CD4-positive, alpha-beta T cell (primary cell): ENCODE results near the gene CAGE1. TPM values are rescaled to one million over a fixed set of nuclear protein-coding genes. Genes with fewer than 3 reads are reported as not detected.

Experiments used
- ATAC-seq: fragments of 200-7000 bp; cut with Tn5 transposase; one replicate; pipeline ENCODE4 v1.10.0; 2022; ENCODE audit warnings: mild to moderate bottlenecking; ENCODE audit not compliant: poor library complexity
- CTCF ChIA-PET: fragments of 350-600 bp; sonication (Branson Sonifier 250); formaldehyde crosslinking; loops from one replicate; lab custom pipeline; 2021; ENCODE audit warnings: antibody characterized with exemption, inconsistent platforms; lab: Charles Lee
- POLR2A ChIA-PET: fragments of 350-600 bp; sonication (Branson Sonifier 250); formaldehyde crosslinking; loops from one replicate; lab custom pipeline; 2021; ENCODE audit warnings: antibody characterized with exemption, inconsistent platforms; lab: Charles Lee
- DNase-seq, 14 experiments: peaks; one replicate each; pipeline ENCODE4 v3.0.0-alpha.2; 2013 to 2020; ENCODE audit warnings: mixed read lengths in 2 of 14
- H3K27ac ChIP-seq, 2 donors: one replicate each; pipeline versions ENCODE4 v1.5.1 to v1.7.0; 2013; ENCODE audit warnings: low read length in 2 of 2, low read depth in 1 of 2, mild to moderate bottlenecking in 1 of 2
- H3K27me3 ChIP-seq, 2 experiments: 1 replicate in 1 of 2; 2 replicates in 1 of 2; pipeline versions ENCODE4 v1.6.1 to v1.7.0; 2013; ENCODE audit warnings: low read length in 2 of 2, control low read depth in 1 of 2, mild to moderate bottlenecking in 1 of 2, moderate library complexity in 1 of 2; ENCODE audit not compliant: insufficient read depth in 2 of 2, control insufficient read depth in 1 of 2
- H3K36me3 ChIP-seq: one replicate; pipeline ENCODE4 v1.6.1; 2013; ENCODE audit warnings: low read length, control low read depth; ENCODE audit not compliant: insufficient read depth
- H3K4me1 ChIP-seq: one replicate; pipeline ENCODE4 v1.6.1; 2013; ENCODE audit warnings: low read length, control low read depth; ENCODE audit not compliant: insufficient read depth
- H3K4me3 ChIP-seq: one replicate; pipeline ENCODE4 v1.5.1; 2013; ENCODE audit warnings: mild to moderate bottlenecking, low read length, moderate library complexity
- H3K9me3 ChIP-seq, 2 experiments: 1 replicate in 1 of 2; 2 replicates in 1 of 2; pipeline versions ENCODE4 v1.6.1 to v1.7.0; 2013; ENCODE audit warnings: low read length in 2 of 2, mild to moderate bottlenecking in 2 of 2, control low read depth in 1 of 2, moderate library complexity in 1 of 2; ENCODE audit not compliant: control insufficient read depth in 1 of 2, insufficient read depth in 1 of 2
- H3K27ac Mint-ChIP-seq: one replicate; pipeline ENCODE4 v1.8.0; 2020; ENCODE audit warnings: mixed read lengths
- H3K27me3 Mint-ChIP-seq: one replicate; pipeline ENCODE4 v1.8.0; 2021; ENCODE audit warnings: mixed read lengths
- H3K36me3 Mint-ChIP-seq: one replicate; pipeline ENCODE4 v1.8.0; 2021; ENCODE audit warnings: low read depth, mixed read lengths
- H3K4me1 Mint-ChIP-seq: one replicate; pipeline ENCODE4 v1.8.0; 2021; ENCODE audit warnings: low read depth, mixed read lengths
- H3K4me3 Mint-ChIP-seq: one replicate; pipeline ENCODE4 v1.8.0; 2020; ENCODE audit warnings: mild to moderate bottlenecking, mixed read lengths
- H3K9me3 Mint-ChIP-seq: one replicate; pipeline ENCODE4 v1.8.0; 2020; ENCODE audit warnings: mixed read lengths
- intact Hi-C, 2 experiments: fragments of 100-400 bp; cut with DNase I in 1 of 2; cut with micrococcal nuclease in 1 of 2; formaldehyde crosslinking; loops; one replicate each; pipeline versions ENCODE4 v1.15.1 to v1.9.0; 2023 to 2025; cut with DNase I, micrococcal nuclease
- total RNA-seq, 174 experiments: library from RNA in 2 of 174; stranded (reverse) in 2 of 174; gene quantifications; one replicate each; pipeline ENCODE4 v1.2.3 and lab custom pipeline; 2021 to 2026
- TF ChIP-seq, protein P1 (sequence below): fragments of 200-600 bp; IDR thresholded peaks from one replicate; pipeline ENCODE4 v1.8.0; 2022; ENCODE audit warnings: antibody characterized with exemption, mild to moderate bottlenecking

The CAGE1 gene
- total RNA-seq, 2 experiments from 2014 or later: 0.38 to 0.39 TPM

- no peak for DNase-seq
- intact Hi-C loops: no loop called here
- Mint-ChIP-seq H3K4me3 (no peak overlapping the region), H3K27me3 (no peaks in the 10 kb centered on the region), H3K9me3 (no peaks in the 10 kb centered on the region), H3K36me3 (peaks cover 47% of the 10 kb centered on the region), H3K27ac (peak overlapping the region; percentile 27), H3K4me1 (peaks cover 17% of the 10 kb centered on the region)
- ATAC-seq: no peak
- POLR2A ChIA-PET: no interaction called here
- Histone ChIP-seq H3K4me1 (peaks cover 10% of the 10 kb centered on the region), H3K36me3 (peaks cover 38% of the 10 kb centered on the region), H3K4me3 (no peak overlapping the region), H3K27ac (no peak overlapping the region), H3K9me3 (no peaks in the 10 kb centered on the region), H3K27me3 (no peaks in the 10 kb centered on the region)
- TF ChIP-seq, protein P1, sequence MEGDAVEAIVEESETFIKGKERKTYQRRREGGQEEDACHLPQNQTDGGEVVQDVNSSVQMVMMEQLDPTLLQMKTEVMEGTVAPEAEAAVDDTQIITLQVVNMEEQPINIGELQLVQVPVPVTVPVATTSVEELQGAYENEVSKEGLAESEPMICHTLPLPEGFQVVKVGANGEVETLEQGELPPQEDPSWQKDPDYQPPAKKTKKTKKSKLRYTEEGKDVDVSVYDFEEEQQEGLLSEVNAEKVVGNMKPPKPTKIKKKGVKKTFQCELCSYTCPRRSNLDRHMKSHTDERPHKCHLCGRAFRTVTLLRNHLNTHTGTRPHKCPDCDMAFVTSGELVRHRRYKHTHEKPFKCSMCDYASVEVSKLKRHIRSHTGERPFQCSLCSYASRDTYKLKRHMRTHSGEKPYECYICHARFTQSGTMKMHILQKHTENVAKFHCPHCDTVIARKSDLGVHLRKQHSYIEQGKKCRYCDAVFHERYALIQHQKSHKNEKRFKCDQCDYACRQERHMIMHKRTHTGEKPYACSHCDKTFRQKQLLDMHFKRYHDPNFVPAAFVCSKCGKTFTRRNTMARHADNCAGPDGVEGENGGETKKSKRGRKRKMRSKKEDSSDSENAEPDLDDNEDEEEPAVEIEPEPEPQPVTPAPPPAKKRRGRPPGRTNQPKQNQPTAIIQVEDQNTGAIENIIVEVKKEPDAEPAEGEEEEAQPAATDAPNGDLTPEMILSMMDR: no peak
- CTCF ChIA-PET: no interaction called here
Measured at GRCh38 chr6:7285416-7285815, 104.1 kb downstream of the CAGE1 start.

DNA sequence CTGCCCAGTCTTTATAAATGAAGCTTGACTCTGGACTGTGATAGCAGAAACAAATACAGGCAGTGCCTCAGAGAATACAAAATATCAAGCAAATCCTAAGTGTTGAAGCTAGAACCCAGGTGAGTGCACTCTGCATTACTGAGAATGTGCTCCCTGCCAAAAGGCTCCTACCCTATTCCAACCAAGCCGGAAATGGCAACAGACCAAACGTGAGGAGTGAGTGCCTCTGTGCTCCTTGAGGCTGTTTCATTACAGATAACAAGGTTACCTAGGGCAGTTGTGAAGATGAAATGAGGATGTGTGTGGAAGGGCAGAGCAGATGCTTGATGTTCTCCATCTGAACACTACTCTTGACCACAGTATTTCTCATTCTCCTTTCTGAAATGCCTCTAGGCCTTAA lies 105.9 kb downstream of the CAGE1 start:
- Histone ChIP-seq H3K4me3 (no peak overlapping the region), H3K27ac (no peak overlapping the region), H3K9me3 (no peaks in the 10 kb centered on the region), H3K4me1 (peaks cover 10% of the 10 kb centered on the region), H3K27me3 (no peaks in the 10 kb centered on the region), H3K36me3 (peaks cover 21% of the 10 kb centered on the region)
- intact Hi-C loops: no loop called here
- Mint-ChIP-seq H3K27ac (peak overlapping the region; percentile 32), H3K4me1 (peaks cover 17% of the 10 kb centered on the region), H3K4me3 (no peak overlapping the region), H3K9me3 (no peaks in the 10 kb centered on the region), H3K36me3 (peaks cover 30% of the 10 kb centered on the region), H3K27me3 (no peaks in the 10 kb centered on the region)
- TF ChIP-seq, protein P1: no peak
- CTCF ChIA-PET: no interaction called here
- ATAC-seq (no peak), DNase-seq (no peak)
- POLR2A ChIA-PET: interaction anchor here (1.5 kb wide), 1 partner anchor 106 kb away, joined by 5 read pairs; the partner anchor contains the start of genes CAGE1 and RIOK1

DNA sequence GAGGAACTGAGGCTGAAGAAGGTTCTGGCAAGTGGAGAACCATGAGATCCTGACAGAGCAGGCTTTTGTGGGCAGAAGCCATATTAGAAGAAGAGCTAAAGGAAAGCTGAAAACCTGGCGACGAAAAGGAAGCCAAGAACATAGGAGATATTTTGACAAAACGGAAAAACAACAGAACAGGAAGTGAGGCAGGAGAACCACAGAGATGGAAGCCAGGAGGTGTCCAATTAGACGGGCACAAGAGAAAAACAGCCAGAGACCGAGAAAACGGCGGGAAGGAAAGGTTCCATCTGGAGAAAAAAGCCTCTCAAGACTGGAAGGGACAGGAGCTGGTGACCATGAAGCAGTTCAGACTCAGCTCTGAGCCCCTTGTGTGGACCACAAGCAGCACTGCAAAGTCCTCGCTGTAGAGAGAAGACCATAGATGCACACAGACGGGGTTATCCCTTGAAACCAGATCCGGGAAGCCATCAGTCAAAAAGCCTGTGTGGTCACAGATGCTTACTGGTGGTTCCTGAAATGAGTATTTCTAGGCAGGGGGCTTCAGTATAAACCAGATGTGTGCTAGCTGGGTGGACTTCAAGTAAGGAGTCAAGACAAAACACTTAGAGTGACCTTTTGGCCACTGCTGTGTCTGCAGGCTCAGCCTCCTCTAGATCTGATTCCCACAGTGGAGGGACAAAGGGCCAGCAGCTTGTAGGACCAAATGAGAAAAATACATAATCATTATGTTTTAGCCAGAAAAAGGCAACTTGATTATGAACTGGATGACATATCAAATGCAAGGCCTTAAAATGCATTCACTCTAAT lies 107.2 kb downstream of the CAGE1 start:
- ChIA-PET CTCF (no interaction called here), POLR2A (interaction anchor here (0.6 kb wide), 1 partner anchor 107 kb away, joined by 3 read pairs; the partner anchor contains the start of genes CAGE1 and RIOK1)
- Mint-ChIP-seq H3K27ac (peak overlapping the region; percentile 67), H3K4me1 (peaks cover 17% of the 10 kb centered on the region), H3K36me3 (peaks cover 16% of the 10 kb centered on the region), H3K27me3 (no peaks in the 10 kb centered on the region), H3K4me3 (peak overlapping the region; percentile 3), H3K9me3 (no peaks in the 10 kb centered on the region)
- no peaks in the 10 kb centered on the region for H3K27me3 ChIP-seq
- intact Hi-C loops: no loop called here
- no peak for DNase-seq
- peak overlapping the region in 1 of 2 donors; percentile 28 for H3K27ac ChIP-seq
- TF ChIP-seq, protein P1: no peak
- peak; percentile 24 for ATAC-seq
- H3K4me3 ChIP-seq: no peak overlapping the region
- H3K4me1 ChIP-seq: peaks cover 10% of the 10 kb centered on the region
- H3K9me3 ChIP-seq: no peaks in the 10 kb centered on the region
- H3K36me3 ChIP-seq: peaks cover 8% of the 10 kb centered on the region

Other genes with a start within 250 kb of the CAGE1 start
- gene SSR1, start 76.5 kb downstream of the CAGE1 start, total RNA-seq: 10 to 100 TPM; 49.6 to 55.1 TPM
- gene RIOK1, start 66 bp upstream of the CAGE1 start, total RNA-seq: 10 to 100 TPM; 25.5 to 28.1 TPM
- under 1 TPM in 1 of 2 experiments, not detected in 1; 0.14 TPM for gene DSP, start 151.9 kb upstream of the CAGE1 start, total RNA-seq
- gene SNRNP48, start 200.5 kb upstream of the CAGE1 start, total RNA-seq: 10 to 100 TPM; 12.1 to 13.4 TPM